Lower leg skin (tissue), 3 donors: ENCODE measurements around the gene WDR5.

ENCODE experiments used
- POLR2A ChIP-seq, 2 donors: fragments of 450-650 bp; IDR thresholded peaks; one replicate each; pipeline ENCODE4 v1.6.1; 2016 to 2017; ENCODE audit warnings: antibody characterized with exemption in 2 of 2, mild to moderate bottlenecking in 1 of 2, moderate library complexity in 1 of 2
- TF ChIP-seq, protein P1 (sequence below), 3 donors: fragments of 450-650 bp; IDR thresholded peaks; one replicate each; pipeline ENCODE4 v1.5.1; 2016; ENCODE audit warnings: antibody characterized with exemption in 3 of 3, mild to moderate bottlenecking in 3 of 3, moderate library complexity in 2 of 3

- no peak for TF ChIP-seq POLR2A (IDR thresholded peaks at IDR 0.05)
- TF ChIP-seq, protein P1, sequence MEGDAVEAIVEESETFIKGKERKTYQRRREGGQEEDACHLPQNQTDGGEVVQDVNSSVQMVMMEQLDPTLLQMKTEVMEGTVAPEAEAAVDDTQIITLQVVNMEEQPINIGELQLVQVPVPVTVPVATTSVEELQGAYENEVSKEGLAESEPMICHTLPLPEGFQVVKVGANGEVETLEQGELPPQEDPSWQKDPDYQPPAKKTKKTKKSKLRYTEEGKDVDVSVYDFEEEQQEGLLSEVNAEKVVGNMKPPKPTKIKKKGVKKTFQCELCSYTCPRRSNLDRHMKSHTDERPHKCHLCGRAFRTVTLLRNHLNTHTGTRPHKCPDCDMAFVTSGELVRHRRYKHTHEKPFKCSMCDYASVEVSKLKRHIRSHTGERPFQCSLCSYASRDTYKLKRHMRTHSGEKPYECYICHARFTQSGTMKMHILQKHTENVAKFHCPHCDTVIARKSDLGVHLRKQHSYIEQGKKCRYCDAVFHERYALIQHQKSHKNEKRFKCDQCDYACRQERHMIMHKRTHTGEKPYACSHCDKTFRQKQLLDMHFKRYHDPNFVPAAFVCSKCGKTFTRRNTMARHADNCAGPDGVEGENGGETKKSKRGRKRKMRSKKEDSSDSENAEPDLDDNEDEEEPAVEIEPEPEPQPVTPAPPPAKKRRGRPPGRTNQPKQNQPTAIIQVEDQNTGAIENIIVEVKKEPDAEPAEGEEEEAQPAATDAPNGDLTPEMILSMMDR (IDR thresholded peaks at IDR 0.05) = no peak
Observed at GRCh38 chr9:134178394-134178767, 42.5 kb downstream of the WDR5 start.
